GM19452 (cell line): ENCODE measurements around the gene MOB2.
"Not testable (repeated sequence)": the region's sequence is repeated elsewhere in the genome, so short reads cannot be mapped to it uniquely, and the experiment has no call there.

Experiments used
- ATAC-seq: cut with Tn5 transposase; IDR thresholded peaks from one replicate; pipeline ENCODE4 v1.9.1; 2021; ENCODE audit not compliant: unreplicated experiment

The MOB2 gene

DNA sequence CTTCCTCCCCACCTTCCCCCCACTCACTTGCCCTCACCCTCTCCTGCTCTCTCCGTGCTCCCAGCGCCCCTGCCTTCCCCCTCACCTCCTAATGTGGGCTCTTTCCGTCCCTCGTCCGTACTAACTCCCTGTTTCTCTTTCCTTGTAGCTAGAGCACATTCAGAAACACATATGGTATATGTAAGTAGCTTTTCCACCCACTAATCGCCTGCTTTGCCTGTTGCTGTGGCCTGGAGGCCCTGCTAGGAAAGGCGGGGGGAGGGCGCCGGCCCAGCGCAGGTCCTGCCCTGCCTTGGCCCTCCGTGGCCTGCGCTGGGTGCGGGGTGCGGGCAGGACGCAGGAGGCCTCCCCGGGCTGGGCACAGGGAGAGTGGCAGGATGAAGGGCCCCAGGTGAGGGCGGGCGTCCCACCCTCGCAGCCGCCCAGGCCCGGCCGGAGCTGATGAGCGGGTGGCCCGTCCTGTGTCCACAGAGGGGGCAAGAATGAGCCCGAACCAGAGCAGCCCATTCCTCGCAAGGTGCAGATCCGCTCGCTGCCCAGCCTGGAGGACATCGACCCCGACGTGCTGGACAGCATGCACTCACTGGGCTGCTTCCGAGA lies 41.7 kb downstream of the MOB2 start:
- ATAC-seq, result no peak

DNA sequence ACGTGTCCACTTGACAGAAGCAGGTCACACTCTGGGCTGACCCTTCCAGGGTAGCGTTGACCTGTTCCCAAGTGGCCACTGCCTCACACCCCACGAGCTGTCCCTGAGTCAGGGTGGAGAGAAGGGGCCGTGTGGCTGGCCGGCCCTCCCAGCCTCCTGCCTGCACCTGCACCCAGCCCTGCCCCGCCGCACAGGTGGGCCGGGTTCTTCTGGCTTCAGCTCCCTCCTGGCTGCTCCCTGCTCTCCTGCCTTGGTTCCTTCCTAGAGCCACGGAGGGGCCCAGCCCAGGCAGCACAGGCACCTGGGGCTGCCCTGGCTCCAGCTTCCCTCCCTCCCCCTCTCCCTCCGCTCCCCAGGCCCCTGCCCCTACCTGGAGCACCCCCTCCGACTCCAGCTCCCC lies 42.3 kb downstream of the MOB2 start:
- no peak for ATAC-seq

DNA sequence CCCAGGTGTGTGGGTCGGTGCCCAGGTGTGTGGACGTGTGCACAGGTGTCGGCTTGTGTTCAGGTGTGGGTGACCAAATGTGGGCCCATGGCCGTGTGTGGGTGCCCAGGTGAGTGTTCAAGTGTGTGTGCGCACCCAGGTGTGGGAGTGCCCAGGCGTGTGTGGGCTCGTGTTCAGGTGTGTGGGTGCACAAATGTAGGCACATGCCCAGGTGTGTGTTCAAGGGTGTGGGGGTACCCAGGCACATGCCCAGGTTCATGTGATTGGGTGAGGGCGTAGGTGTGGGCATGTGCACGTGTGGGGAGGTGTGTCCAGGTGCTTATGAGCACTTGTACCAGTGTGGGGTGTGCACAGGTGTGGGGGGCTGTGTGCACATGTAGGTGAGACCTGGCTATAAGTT lies 42.8 kb downstream of the MOB2 start:
- ATAC-seq, result no peak

GRCh38 chr11:1442807-1443366 lies 43.7 kb downstream of the MOB2 start:
- ATAC-seq, result no peak

DNA sequence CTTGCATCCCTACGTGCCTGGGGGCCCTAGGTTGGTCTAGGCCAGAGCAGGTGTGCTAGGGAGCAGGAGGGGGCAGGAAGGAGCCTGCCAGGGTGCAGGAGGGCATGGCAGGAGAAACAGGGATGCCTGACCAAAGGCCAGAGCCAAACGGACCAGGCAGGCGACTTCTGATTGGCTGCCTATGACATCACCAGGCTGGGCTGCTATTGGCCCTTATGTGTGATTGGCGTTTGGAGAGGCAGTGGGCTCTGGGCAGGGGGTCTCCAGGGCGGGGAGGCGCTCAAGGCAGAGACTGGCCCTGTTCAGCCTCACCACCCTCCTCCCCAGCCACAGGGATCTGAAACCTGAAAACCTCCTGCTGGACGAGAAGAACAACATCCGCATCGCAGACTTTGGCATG lies 44.4 kb downstream of the MOB2 start:
- ATAC-seq, result no peak

GRCh38 chr11:1440496-1440895 lies 46.1 kb downstream of the MOB2 start:
- no peak for ATAC-seq

- ATAC-seq, result no peak
These were observed 46.5 kb downstream of the MOB2 start for GRCh38 chr11:1440066-1440465.

DNA sequence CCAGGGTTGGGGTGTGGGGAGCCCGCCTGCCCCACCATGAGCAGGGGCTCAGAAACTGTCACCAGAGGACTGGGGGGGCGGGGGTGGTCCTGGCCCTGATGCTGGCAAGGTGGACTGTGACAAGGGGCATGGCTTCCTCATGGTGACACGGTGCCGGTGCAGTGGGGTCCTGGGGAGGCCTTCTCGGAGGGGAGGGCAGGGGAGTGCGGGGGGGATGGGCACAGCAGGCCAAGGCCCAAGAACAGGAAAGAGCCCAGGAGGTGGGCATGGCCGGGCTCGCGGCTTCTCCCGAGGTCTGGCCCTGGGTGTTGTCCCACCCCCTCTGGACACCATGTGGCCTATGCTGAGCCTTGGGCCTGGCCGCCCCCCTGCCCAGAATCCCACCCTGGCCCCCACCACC lies 47.2 kb downstream of the MOB2 start:
- ATAC-seq, result no peak

DNA sequence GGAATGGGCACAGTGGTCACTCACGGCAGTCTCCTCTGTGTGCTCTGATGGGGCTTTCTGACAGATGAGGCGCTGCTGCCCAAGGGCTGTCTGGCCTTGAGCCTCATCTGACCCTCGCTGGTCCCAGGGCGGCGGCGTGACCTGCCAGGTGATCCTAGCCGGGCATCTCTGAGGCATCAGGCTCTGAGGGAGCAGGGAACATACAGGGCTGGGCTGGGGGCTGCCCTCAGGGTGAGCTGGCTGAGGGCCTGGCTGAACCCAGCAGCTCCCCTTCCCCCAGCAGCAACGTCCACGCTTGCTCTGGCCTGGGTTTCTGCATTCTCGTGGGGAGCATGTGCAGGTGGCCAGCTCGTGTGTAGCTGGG lies 47.6 kb downstream of the MOB2 start:
- ATAC-seq, result no peak

DNA sequence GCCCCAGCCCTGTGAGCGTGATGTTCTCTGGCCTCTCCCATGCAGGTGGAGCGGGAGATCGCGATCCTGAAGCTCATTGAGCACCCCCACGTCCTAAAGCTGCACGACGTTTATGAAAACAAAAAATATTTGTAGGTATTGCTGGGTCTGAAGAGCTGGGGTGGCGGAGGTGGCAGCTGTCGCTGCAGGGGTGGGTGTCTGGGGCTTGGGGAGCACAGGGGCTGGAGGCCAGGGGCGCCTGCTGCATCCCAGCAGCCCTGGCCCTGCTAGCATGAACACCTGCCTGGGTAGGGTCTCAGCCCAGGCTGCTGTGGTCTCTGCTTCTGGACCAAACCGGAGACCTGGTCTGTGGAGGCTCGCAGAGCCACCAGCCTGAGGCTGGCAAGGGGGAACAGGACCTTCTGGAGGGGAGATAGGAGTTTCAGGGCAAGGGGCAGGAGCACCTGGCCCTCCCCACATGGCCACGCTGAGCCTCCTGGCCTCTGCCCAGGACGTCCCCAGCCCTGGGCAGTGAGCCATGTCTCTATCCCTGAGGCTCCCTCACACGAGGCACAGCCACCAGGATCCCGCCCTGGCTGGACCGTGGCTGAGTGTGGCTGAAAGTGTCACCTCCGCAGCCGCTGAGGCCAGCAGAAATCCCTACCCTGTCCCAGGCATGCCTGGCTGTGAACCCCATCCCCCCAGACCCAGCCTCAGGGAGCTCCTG lies 48.2 kb downstream of the MOB2 start:
- ATAC-seq, result no peak

DNA sequence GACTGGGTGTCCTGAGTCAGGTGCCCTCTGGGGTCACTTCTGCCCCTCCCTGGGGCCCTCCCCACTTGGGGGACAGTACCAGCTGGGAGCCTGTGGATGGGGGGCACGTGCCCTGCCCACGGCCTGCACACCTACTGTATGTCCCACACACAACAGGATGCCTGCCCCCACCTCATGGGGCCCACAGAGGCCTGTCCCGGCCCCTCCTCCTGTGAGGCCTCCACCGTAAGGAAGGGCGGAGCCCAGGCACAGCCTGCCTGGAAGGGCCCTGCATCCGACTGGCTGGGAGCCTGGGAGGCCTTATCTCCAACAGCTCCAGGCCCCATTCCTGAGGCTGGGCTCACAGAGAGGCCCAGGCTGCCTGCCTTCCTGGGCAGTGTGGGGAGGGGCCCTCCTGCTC lies 49.1 kb downstream of the MOB2 start:
- ATAC-seq, result no peak

GRCh38 chr11:1436468-1437039 lies 50.0 kb downstream of the MOB2 start:
- no peak for ATAC-seq

DNA sequence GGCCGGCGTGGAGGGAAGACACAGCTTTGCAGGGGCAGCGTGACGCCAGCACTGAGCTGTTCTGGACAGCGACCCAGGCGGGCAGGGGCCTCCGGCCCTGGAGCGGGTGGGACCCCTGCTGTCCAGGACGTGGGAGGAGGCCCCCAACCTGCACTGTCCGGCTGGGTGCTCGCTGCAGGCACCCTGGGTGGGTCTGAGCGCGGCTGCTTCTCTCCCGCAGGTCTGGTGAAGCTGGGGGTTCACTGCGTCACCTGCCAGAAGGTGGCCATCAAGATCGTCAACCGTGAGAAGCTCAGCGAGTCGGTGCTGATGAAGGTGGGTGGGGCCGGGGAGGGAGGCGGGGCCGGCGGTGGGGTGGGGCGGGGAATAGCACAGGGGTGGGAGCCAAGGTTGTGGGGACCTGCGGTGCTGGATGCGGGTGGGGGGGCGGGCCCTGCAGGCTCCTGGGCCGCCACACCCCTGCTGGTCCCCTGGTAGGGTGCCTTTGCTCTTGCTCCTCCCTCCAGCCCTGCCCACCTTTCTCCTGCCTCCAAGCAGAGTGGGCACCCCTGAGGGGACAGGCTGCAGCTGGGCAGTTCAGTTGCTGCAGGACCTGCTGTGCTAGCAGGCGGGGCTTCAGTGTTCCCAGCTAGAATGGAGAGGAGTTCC lies 50.6 kb downstream of the MOB2 start:
- ATAC-seq, result no peak

GRCh38 chr11:1435479-1435819 lies 51.1 kb downstream of the MOB2 start:
- not testable (repeated sequence) for ATAC-seq

DNA sequence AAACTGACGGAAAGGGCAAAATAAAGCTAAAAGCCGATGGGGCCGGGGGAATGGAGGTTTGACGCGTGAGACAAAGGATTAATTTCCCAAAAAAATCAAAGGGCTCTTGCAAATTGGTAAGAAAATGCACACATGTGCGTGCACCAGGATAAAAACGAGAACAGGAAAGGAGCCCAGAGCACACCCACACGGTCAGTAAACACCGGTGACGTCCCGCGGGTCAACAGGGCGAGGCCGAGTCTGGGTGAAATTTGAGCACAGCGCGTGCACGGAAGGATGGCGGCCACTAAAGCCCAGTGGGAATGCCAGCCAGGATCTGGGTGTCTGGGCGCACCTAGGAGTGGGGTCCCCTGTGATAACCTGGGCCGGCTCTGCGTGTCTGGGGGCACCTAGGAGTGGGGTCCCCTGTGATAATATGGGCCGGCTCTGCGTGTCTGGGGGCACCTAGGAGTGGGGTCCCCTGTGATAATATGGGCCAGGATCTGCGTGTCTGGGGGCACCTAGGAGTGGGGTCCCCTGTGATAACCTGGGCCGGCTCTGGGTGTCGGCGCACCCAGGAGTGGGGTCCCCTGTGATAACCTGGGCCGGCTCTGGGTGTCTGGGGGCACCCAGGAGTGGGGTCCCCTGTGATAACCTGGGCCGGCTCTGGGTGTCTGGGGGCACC lies 52.5 kb downstream of the MOB2 start:
- no peak for ATAC-seq

- no peak for ATAC-seq
These were observed 53.0 kb downstream of the MOB2 start for GRCh38 chr11:1433568-1433967.

DNA sequence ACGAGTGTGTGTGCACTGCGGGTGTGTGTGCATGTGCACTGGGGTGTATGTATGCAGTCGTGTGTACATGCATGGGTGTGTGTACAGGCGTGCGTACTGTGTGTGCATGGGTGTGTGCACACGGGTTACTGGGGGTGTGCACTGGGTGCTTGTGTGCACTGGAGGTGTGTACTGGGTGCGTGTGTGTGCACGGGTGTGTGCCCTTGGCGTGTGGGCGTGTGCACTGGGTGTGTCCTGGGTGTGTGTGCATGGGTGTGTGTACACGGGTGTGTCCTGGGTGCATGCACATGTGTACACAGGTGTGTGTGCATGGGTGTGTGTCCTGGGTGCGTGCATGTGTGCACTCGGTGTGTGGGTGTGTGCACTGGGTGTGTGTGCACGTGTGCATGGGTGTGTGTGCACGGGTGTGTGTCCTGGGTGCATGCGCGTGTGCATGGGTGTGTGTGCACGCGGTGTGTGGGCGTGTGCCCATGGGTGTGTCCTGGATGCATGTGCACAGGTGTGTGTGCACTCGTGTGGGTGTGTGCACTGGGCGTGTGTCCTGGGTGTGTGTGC lies 57.7 kb downstream of the MOB2 start:
- ATAC-seq, result no peak

DNA sequence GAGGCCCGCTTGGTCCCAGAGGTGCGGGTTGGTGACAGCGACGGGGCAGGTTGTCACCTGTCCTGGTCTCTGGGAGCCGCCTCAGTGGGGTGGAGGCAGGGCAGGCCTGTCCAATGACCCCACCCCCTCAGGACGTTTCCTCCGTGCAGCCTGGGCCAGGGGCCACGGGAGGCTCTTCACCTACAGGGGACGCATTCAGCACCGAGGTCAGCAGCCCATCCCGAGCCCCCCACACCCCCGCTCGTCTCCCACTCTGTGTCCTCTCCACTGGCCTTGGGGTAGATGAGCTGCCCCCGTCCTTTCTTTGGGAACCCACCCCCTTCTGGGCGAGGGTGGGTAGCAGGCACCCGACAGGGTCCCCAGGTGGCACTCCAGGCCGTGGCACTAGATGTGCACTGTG lies 61.1 kb downstream of the MOB2 start:
- no peak for ATAC-seq

- ATAC-seq, result no peak
These were observed 61.6 kb downstream of the MOB2 start for GRCh38 chr11:1425006-1425405.

DNA sequence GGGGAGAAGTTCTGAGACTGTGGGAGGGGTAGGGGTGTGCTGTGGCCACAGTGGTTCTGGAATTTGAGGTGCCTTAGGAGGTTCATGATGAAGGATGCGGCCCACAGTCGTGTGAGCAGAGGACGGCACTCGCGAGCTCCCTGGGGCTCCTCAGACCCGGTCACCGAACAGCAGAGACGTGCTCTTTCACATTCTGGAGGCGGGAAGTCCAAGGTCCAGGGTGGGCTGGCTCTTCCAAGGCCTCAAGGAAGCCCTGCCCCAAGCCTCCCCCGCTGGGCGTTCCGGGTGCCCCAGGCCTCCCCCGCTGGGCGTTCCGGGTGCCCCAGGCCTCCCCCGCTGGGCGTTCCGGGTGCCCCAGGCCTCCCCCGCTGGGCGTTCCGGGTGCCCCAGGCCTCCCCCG lies 63.2 kb downstream of the MOB2 start:
- ATAC-seq, result not testable (repeated sequence)

DNA sequence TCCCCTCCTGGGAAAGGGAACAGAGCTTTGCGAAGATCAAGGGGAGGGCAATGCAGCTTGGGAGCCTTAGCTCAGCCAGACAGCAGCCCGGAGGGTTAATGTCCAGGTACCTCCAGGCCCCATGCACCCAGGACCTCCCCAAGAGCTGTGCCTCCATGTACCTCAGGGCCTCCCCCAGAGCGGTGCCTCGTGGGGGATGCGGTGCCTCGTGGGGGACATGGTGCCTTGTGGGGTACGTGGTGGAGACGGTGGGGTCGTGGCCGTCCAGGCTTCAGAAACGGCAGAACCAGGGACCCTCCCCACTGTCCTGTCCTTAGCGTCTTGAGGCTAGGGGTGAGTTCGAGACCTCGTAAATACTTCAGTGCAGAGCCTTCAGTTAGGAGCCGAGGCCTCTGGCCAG lies 63.6 kb downstream of the MOB2 start:
- no peak for ATAC-seq
